ENCODE data around the gene SHPK. TPM values are rescaled to one million over a fixed set of nuclear protein-coding genes. Genes with fewer than 3 reads are reported as not detected.

The SHPK gene
- total and polyA plus RNA-seq, 9 of the 15 experiments (the other 6 are each of a cell fraction or from before 2014, with no cell fraction given): 2.5 to 16.3 (median 11.8) TPM

DNA sequence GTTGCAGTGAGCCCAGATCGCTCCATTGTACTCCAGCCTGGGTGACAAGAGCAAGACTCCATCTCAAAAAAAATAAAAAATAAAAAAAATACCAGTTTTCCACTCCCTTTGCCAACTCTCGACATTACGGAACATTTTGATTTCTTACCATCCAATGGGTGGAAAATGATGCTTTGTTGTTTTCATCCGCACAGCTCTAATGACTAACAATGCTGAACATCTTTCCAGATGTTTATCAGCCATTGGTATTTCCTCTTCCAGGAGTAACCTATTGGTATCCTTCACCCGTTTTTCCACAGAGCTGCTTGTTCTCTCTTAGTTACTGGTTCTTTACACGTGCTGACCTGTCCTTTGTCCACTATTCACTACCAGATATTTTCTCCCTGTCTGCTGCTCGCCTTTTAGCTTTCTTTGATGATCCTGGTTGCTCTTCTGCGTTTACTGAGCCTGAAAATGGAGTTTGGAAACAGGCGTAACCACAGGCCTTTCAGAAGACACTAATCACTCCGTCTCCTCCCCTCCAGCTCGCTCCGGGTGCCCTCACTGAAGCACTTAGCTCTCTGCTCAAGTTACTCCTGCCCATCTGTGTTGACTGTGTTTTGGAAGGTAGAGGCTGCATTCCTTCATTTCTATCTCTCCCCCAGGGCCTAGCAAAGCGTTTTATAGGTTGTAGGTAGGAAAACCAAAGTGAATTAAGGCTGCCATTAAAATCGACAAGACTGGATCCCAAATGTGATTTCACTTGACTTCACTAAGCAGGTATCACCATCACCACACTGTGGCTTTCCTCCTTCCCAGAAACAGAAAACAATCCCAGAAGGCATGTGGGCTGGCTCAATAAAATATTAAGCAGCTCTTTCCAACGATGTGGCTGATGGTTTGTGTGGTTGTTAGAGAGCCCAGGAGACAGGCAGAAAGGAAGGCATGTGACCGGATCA is 8.9 kb downstream of the SHPK start:
- Histone ChIP-seq H2AFZ (ENCODE audit: low read depth, low read length) (no peak overlapping the region), H3K4me1 (replicated peaks in 1 of 2; ENCODE audit: control insufficient read depth in 2 of 2, insufficient read depth in 2 of 2, low read length in 2 of 2) (no peaks in the 10 kb centered on the region), H3K9ac (ENCODE audit: insufficient read depth in 1 of 2, low read depth in 2 of 2, low read length in 2 of 2) (no peak overlapping the region), H3K36me3 (ENCODE audit: control insufficient read depth, insufficient read depth, low read length) (peaks cover 42% of the 10 kb centered on the region; the same call in 2 of the 3 replicates), H3K9me1 (ENCODE audit: control insufficient read depth, insufficient read depth, low read length) (no peaks in the 10 kb centered on the region), H3K4me2 (ENCODE audit: insufficient read depth, low read length) (no peak overlapping the region), H3K4me3 (no peak overlapping the region), H4K20me1 (replicated peaks; ENCODE audit: control insufficient read depth, insufficient read depth, low read length) (no peaks in the 10 kb centered on the region), H3K9me3 (replicated peaks; ENCODE audit: control insufficient read depth, insufficient read depth, low read depth, low read length) (no peaks in the 10 kb centered on the region), H3K27ac (ENCODE audit: extremely low read depth, low read depth, low read length) (no peak overlapping the region), H3K79me2 (ENCODE audit: control insufficient read depth, insufficient read depth, low read length) (no peaks in the 10 kb centered on the region), H3K27me3 (ENCODE audit: control insufficient read depth in 2 of 2, insufficient read depth in 2 of 2, low read length in 2 of 2) (no peaks in the 10 kb centered on the region)
- intact Hi-C loops (cut with micrococcal nuclease): no loop called here
- ChIA-PET POLR2A (interaction anchor here (1.8 kb wide), 1 partner anchor 9 kb away, joined by 7 read pairs; the partner anchor contains the start of genes CTNS and SHPK), CTCF (ENCODE audit: low intra/inter-chr PET ratio) (no interaction called here)
- ATAC-seq (no peak), FAIRE-seq (no peak), DNase-seq (ENCODE audit: extremely low read depth in 1 of 4, low spot score in 3 of 4) (no peak)
- 77% methylated on average over 15 of the region's 16 CpGs for WGBS (ENCODE audit: insufficient coverage, low coverage, missing lambda C conversion rate)
- in situ Hi-C loops (cut with MboI): no loop called here
- TF ChIP-seq CBX3 (IDR thresholded peaks at IDR 0.05; ENCODE audit: borderline replicate concordance in 1 of 2, low read length in 2 of 2): no peak
- no TSS peak for BruUV-seq (replicated peaks)

DNA sequence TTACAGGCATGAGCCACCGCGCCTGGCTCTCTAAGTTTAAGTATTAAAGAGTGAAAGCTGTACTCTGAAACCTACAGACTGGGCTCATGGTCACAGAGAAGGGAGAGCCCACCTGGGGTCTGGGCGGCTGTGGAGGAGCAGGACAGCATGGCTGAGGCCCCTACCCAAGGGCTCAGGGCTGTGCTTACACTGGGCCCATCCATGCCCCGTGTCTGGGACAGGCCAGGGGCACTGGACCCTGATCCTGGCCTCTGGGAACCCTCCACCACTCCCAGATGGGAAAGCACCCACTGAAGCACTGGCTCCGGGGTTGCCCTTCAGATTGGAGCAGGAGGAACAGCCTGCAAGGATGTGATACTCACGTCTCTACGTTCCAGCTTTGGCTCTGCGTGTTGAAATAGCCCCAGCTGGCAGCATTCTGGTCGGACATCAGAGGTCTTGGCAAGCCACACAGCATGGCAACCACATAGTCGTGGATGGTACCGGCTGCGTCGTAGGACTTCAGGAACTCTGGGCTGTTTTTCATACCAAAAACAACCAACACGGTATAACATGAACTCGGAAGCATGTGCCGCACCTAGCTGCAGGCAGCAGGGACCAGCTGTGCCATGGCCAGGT is 13.0 kb downstream of the SHPK start:
- no peaks in the 10 kb centered on the region for H3K4me1 ChIP-seq (replicated peaks in 1 of 2; ENCODE audit: control insufficient read depth in 2 of 2, insufficient read depth in 2 of 2, low read length in 2 of 2)
- BruUV-seq (replicated peaks): no TSS peak
- H3K79me2 ChIP-seq (ENCODE audit: control insufficient read depth, insufficient read depth, low read length): no peaks in the 10 kb centered on the region
- no peak overlapping the region for H3K27ac ChIP-seq (ENCODE audit: extremely low read depth, low read depth, low read length)
- H2AFZ ChIP-seq (ENCODE audit: low read depth, low read length): no peak overlapping the region
- in situ Hi-C loops (cut with MboI): no loop called here
- no peaks in the 10 kb centered on the region for H3K27me3 ChIP-seq (ENCODE audit: control insufficient read depth in 2 of 2, insufficient read depth in 2 of 2, low read length in 2 of 2)
- intact Hi-C loops (cut with micrococcal nuclease): no loop called here
- no peaks in the 10 kb centered on the region for H3K9me3 ChIP-seq (replicated peaks; ENCODE audit: control insufficient read depth, insufficient read depth, low read depth, low read length)
- no peak overlapping the region for H3K4me2 ChIP-seq (ENCODE audit: insufficient read depth, low read length)
- WGBS (ENCODE audit: insufficient coverage, low coverage, missing lambda C conversion rate): 92% methylated on average over 15 of the region's 16 CpGs
- FAIRE-seq: no peak
- POLR2A ChIA-PET: interaction anchor here (0.7 to 1.0 kb wide), 2 partner anchors 17 to 21 kb away, joined by 3 to 5 read pairs; no protein-coding TSS in a partner anchor
- H3K36me3 ChIP-seq (ENCODE audit: control insufficient read depth, insufficient read depth, low read length): peaks cover 48% of the 10 kb centered on the region; the same call in 2 of the 3 replicates
- H3K4me3 ChIP-seq: no peak overlapping the region
- CTCF ChIA-PET (ENCODE audit: low intra/inter-chr PET ratio): no interaction called here
- DNase-seq (ENCODE audit: extremely low read depth in 1 of 4, low spot score in 3 of 4): no peak
- H3K9ac ChIP-seq (ENCODE audit: insufficient read depth in 1 of 2, low read depth in 2 of 2, low read length in 2 of 2): no peak overlapping the region
- H3K9me1 ChIP-seq (ENCODE audit: control insufficient read depth, insufficient read depth, low read length): no peaks in the 10 kb centered on the region
- no peak for ATAC-seq
- H4K20me1 ChIP-seq (replicated peaks; ENCODE audit: control insufficient read depth, insufficient read depth, low read length): no peaks in the 10 kb centered on the region
- TF ChIP-seq, protein P1, sequence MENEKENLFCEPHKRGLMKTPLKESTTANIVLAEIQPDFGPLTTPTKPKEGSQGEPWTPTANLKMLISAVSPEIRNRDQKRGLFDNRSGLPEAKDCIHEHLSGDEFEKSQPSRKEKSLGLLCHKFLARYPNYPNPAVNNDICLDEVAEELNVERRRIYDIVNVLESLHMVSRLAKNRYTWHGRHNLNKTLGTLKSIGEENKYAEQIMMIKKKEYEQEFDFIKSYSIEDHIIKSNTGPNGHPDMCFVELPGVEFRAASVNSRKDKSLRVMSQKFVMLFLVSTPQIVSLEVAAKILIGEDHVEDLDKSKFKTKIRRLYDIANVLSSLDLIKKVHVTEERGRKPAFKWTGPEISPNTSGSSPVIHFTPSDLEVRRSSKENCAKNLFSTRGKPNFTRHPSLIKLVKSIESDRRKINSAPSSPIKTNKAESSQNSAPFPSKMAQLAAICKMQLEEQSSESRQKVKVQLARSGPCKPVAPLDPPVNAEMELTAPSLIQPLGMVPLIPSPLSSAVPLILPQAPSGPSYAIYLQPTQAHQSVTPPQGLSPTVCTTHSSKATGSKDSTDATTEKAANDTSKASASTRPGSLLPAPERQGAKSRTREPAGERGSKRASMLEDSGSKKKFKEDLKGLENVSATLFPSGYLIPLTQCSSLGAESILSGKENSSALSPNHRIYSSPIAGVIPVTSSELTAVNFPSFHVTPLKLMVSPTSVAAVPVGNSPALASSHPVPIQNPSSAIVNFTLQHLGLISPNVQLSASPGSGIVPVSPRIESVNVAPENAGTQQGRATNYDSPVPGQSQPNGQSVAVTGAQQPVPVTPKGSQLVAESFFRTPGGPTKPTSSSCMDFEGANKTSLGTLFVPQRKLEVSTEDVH (IDR thresholded peaks at IDR 0.05; ENCODE audit: low read depth, partially characterized antibody): no peak
- TF ChIP-seq SETDB1 (IDR thresholded peaks at IDR 0.05; ENCODE audit: low read length) (no peak), POU5F1 (IDR thresholded peaks at IDR 0.05; ENCODE audit: borderline replicate concordance, low read depth, low read length, partially characterized antibody) (no peak), SMAD4 (CRISPR knock-in tag; conservative IDR thresholded peaks at IDR 0.05) (no peak), ZNF311 (CRISPR knock-in tag; IDR thresholded peaks at IDR 0.05) (no peak), RBM39 (optimal IDR thresholded peaks at IDR 0.05; ENCODE audit: low read depth, low read length) (no peak), NFYB (IDR thresholded peaks at IDR 0.05; ENCODE audit: extremely low read depth, insufficient read length) (no peak)
- TF ChIP-seq, protein P2, sequence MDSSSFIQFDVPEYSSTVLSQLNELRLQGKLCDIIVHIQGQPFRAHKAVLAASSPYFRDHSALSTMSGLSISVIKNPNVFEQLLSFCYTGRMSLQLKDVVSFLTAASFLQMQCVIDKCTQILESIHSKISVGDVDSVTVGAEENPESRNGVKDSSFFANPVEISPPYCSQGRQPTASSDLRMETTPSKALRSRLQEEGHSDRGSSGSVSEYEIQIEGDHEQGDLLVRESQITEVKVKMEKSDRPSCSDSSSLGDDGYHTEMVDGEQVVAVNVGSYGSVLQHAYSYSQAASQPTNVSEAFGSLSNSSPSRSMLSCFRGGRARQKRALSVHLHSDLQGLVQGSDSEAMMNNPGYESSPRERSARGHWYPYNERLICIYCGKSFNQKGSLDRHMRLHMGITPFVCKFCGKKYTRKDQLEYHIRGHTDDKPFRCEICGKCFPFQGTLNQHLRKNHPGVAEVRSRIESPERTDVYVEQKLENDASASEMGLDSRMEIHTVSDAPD (CRISPR knock-in tag; IDR thresholded peaks at IDR 0.05): no peak

All from K562 (cell line).